ENCODE results near the gene COL5A1. TPM values are rescaled to one million over a fixed set of nuclear protein-coding genes. Genes with fewer than 3 reads are reported as not detected.

COL5A1 gene
- total and polyA plus RNA-seq, 2 experiments from 2014 or later: 2.5 to 13.1 TPM

DNA sequence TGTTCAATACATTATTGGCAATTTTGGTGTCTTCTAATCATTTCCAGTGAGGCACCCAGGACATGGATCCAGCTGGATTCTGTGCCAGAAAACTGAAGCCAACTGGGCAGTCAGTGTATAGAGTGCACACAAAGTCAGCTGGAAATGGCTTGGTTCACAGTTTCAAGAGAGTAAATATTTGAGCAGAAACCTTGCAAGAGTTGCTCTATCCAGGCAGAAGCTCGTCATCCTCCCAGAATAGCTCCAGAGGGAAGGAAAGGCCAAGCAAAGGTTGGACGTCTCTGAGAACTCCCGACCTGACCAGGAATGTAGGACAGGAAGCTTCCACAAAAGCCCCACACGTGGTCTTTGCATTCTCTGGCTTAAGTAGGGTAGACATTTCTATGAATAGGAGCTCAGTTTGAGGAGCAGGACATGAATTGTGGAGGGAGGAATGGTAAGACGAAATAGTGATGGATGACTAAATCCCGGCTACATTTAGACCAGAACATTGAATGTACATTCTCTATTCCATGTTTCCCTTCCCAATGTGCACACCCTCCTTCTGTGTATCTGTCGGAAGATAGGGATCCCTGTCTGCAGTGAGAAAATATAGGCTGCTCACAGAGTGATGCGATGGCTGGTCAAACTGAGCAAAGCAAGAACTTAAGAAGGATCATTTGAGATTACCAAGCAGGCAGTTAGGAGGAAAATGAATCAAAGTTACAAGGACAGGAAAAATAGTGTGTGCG, 166.3 kb downstream of the COL5A1 start:
- H3K27ac ChIP-seq (ENCODE audit: low read depth): no peak overlapping the region
- H4K20me1 ChIP-seq (replicated peaks; ENCODE audit: insufficient read depth): no peaks in the 10 kb centered on the region
- H3K4me3 ChIP-seq: no peak overlapping the region
- no peaks in the 10 kb centered on the region for H3K36me3 ChIP-seq (ENCODE audit: insufficient read depth)
- Mint-ChIP-seq H3K4me1 (peaks cover 31% of the 10 kb centered on the region), H3K9me3 (no peaks in the 10 kb centered on the region), H3K27ac (no peak overlapping the region), H3K36me3 (ENCODE audit: low read depth) (no peaks in the 10 kb centered on the region), H3K27me3 (ENCODE audit: insufficient read depth, low read depth, poor library complexity) (peaks cover 4% of the 10 kb centered on the region), H3K4me3 (no peak overlapping the region)
- H3K4me1 ChIP-seq (ENCODE audit: insufficient read depth): peaks cover 12% of the 10 kb centered on the region
- TF ChIP-seq EZH2 (IDR thresholded peaks at IDR 0.05; ENCODE audit: low read depth, unreplicated experiment) (no peak), JUNB (IDR thresholded peaks at IDR 0.05; ENCODE audit: unreplicated experiment) (no peak), ZNF331 (CRISPR knock-in tag; IDR thresholded peaks at IDR 0.05; ENCODE audit: low read depth) (no peak), POLR2AphosphoS5 (IDR thresholded peaks at IDR 0.05; ENCODE audit: low read depth) (no peak), ETS1 (IDR thresholded peaks at IDR 0.05) (no peak), EZH2phosphoT487 (IDR thresholded peaks at IDR 0.05; ENCODE audit: unreplicated experiment) (no peak), NANOG (IDR thresholded peaks at IDR 0.05; ENCODE audit: borderline replicate concordance) (no peak), STAT1 (IDR thresholded peaks at IDR 0.05; ENCODE audit: unreplicated experiment) (no peak), ZNF114 (CRISPR knock-in tag; IDR thresholded peaks at IDR 0.05) (no peak), CREB1 (CRISPR knock-in tag; IDR thresholded peaks at IDR 0.05; ENCODE audit: low read depth) (no peak), ZNF462 (CRISPR knock-in tag; IDR thresholded peaks at IDR 0.05) (no peak)
- TF ChIP-seq, protein P1, sequence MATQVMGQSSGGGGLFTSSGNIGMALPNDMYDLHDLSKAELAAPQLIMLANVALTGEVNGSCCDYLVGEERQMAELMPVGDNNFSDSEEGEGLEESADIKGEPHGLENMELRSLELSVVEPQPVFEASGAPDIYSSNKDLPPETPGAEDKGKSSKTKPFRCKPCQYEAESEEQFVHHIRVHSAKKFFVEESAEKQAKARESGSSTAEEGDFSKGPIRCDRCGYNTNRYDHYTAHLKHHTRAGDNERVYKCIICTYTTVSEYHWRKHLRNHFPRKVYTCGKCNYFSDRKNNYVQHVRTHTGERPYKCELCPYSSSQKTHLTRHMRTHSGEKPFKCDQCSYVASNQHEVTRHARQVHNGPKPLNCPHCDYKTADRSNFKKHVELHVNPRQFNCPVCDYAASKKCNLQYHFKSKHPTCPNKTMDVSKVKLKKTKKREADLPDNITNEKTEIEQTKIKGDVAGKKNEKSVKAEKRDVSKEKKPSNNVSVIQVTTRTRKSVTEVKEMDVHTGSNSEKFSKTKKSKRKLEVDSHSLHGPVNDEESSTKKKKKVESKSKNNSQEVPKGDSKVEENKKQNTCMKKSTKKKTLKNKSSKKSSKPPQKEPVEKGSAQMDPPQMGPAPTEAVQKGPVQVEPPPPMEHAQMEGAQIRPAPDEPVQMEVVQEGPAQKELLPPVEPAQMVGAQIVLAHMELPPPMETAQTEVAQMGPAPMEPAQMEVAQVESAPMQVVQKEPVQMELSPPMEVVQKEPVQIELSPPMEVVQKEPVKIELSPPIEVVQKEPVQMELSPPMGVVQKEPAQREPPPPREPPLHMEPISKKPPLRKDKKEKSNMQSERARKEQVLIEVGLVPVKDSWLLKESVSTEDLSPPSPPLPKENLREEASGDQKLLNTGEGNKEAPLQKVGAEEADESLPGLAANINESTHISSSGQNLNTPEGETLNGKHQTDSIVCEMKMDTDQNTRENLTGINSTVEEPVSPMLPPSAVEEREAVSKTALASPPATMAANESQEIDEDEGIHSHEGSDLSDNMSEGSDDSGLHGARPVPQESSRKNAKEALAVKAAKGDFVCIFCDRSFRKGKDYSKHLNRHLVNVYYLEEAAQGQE (IDR thresholded peaks at IDR 0.05; ENCODE audit: unreplicated experiment): no peak
- TF ChIP-seq, protein P2, sequence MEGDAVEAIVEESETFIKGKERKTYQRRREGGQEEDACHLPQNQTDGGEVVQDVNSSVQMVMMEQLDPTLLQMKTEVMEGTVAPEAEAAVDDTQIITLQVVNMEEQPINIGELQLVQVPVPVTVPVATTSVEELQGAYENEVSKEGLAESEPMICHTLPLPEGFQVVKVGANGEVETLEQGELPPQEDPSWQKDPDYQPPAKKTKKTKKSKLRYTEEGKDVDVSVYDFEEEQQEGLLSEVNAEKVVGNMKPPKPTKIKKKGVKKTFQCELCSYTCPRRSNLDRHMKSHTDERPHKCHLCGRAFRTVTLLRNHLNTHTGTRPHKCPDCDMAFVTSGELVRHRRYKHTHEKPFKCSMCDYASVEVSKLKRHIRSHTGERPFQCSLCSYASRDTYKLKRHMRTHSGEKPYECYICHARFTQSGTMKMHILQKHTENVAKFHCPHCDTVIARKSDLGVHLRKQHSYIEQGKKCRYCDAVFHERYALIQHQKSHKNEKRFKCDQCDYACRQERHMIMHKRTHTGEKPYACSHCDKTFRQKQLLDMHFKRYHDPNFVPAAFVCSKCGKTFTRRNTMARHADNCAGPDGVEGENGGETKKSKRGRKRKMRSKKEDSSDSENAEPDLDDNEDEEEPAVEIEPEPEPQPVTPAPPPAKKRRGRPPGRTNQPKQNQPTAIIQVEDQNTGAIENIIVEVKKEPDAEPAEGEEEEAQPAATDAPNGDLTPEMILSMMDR (conservative IDR thresholded peaks at IDR 0.05; ENCODE audit: low read depth in 2 of 2): no peak
- H2AFZ ChIP-seq: no peak overlapping the region
- H3K27me3 ChIP-seq (ENCODE audit: insufficient read depth): no peaks in the 10 kb centered on the region
- no peaks in the 10 kb centered on the region; the same call in 1 of the 2 replicates for H3K9me2 ChIP-seq (ENCODE audit: insufficient read depth)
- H3K4me2 ChIP-seq: no peak overlapping the region
- ATAC-seq (no peak), DNase-seq (ENCODE audit: low spot score) (no peak)
- no peaks in the 10 kb centered on the region for H3K79me2 ChIP-seq (replicated peaks; ENCODE audit: insufficient read depth)
- H3F3A ChIP-seq (replicated peaks; ENCODE audit: low read depth): peaks cover 6% of the 10 kb centered on the region; the same call in 1 of the 2 replicates

Data from GM23338 (cell line).